Trophoblast cell (in vitro differentiated cells and primary cell): ENCODE measurements around the gene ANKRD16.

Source experiments
- DNase-seq, 2 donors: peaks; one replicate each; pipeline ENCODE4 v3.0.0-alpha.2; 2016
- H2AFZ ChIP-seq: 2 replicates; pipeline ENCODE4 v1.6.1; 2013; ENCODE audit warnings: low read length, moderate library complexity, mild to moderate bottlenecking; ENCODE audit not compliant: insufficient read depth, poor library complexity
- H2AK5ac ChIP-seq: 2 replicates; pipeline ENCODE4 v1.6.1; 2013; ENCODE audit warnings: mild to moderate bottlenecking, low read length
- H2BK120ac ChIP-seq: 2 replicates; pipeline ENCODE4 v1.6.1; 2013; ENCODE audit warnings: low read length, mild to moderate bottlenecking, moderate library complexity; ENCODE audit not compliant: insufficient read depth, poor library complexity
- H2BK12ac ChIP-seq: 2 replicates; pipeline ENCODE4 v1.6.1; 2013; ENCODE audit warnings: mild to moderate bottlenecking, low read length, moderate library complexity
- H2BK5ac ChIP-seq: 2 replicates; pipeline ENCODE4 v1.6.1; 2013; ENCODE audit warnings: low read length, low read depth, moderate library complexity, mild to moderate bottlenecking; ENCODE audit not compliant: poor library complexity
- H3K14ac ChIP-seq: 2 replicates; pipeline ENCODE4 v1.6.1; 2013; ENCODE audit warnings: mild to moderate bottlenecking, low read length
- H3K18ac ChIP-seq: 2 replicates; pipeline ENCODE4 v1.6.1; 2013; ENCODE audit warnings: mild to moderate bottlenecking, low read length
- H3K23ac ChIP-seq: 2 replicates; pipeline ENCODE4 v1.6.1; 2013; ENCODE audit warnings: low read length
- H3K27ac ChIP-seq: 2 replicates; pipeline ENCODE4 v1.5.1; 2013; ENCODE audit warnings: low read depth, mild to moderate bottlenecking, inconsistent platforms, low read length, moderate library complexity
- H3K27me3 ChIP-seq: 2 replicates; pipeline ENCODE4 v1.6.1; 2013; ENCODE audit warnings: inconsistent platforms, mild to moderate bottlenecking, low read length, moderate library complexity; ENCODE audit not compliant: insufficient read depth
- H3K36me3 ChIP-seq, 2 experiments: 1 replicate in 1 of 2; 2 replicates in 1 of 2; pipeline ENCODE4 v1.6.1; 2013; ENCODE audit warnings: low read length in 2 of 2, mild to moderate bottlenecking in 2 of 2, moderate library complexity in 1 of 2; ENCODE audit not compliant: insufficient read depth in 2 of 2, control insufficient read depth in 1 of 2
- H3K4ac ChIP-seq: 2 replicates; pipeline ENCODE4 v1.6.1; 2013; ENCODE audit warnings: low read depth, mild to moderate bottlenecking, low read length, moderate library complexity
- H3K4me1 ChIP-seq, 2 experiments: 1 replicate in 1 of 2; 2 replicates in 1 of 2; pipeline ENCODE4 v1.6.1; 2013; ENCODE audit warnings: low read length in 2 of 2, mild to moderate bottlenecking in 2 of 2, moderate library complexity in 1 of 2; ENCODE audit not compliant: insufficient read depth in 2 of 2, control insufficient read depth in 1 of 2
- H3K4me2 ChIP-seq: 2 replicates; pipeline ENCODE4 v1.6.1; 2013; ENCODE audit warnings: inconsistent platforms, mild to moderate bottlenecking, low read length, moderate library complexity
- H3K4me3 ChIP-seq: 2 replicates; pipeline ENCODE4 v1.5.1; 2013; ENCODE audit warnings: mild to moderate bottlenecking, low read depth, low read length, inconsistent platforms
- H3K79me1 ChIP-seq: one replicate; pipeline ENCODE4 v1.6.1; 2013; ENCODE audit warnings: low read length
- H3K79me2 ChIP-seq: 2 replicates; pipeline ENCODE4 v1.6.1; 2013; ENCODE audit warnings: low read length, mild to moderate bottlenecking; ENCODE audit not compliant: control insufficient read depth, insufficient read depth, poor library complexity
- H3K9ac ChIP-seq: 2 replicates; pipeline ENCODE4 v1.6.1; 2013; ENCODE audit warnings: mild to moderate bottlenecking, low read length
- H3K9me3 ChIP-seq: 2 replicates; pipeline ENCODE4 v1.6.1; 2013; ENCODE audit warnings: low read depth, mild to moderate bottlenecking, control low read depth, inconsistent platforms, low read length; ENCODE audit not compliant: insufficient read depth
- H4K12ac ChIP-seq: 2 replicates; pipeline ENCODE4 v1.6.1; 2013; ENCODE audit warnings: low read depth, mild to moderate bottlenecking, low read length, moderate library complexity
- H4K8ac ChIP-seq: 2 replicates; pipeline ENCODE4 v1.6.1; 2013; ENCODE audit warnings: low read depth, mild to moderate bottlenecking, low read length, moderate library complexity
- H4K91ac ChIP-seq: one replicate; pipeline ENCODE4 v1.6.1; 2013; ENCODE audit warnings: low read depth, mild to moderate bottlenecking, low read length, moderate library complexity
- WGBS: extraction: QIAGEN DNeasy Blood & Tissue Kit; methylation state at CpG from one replicate; pipeline ENCODE4 v1.1.7; 2013; ENCODE audit warnings: missing lambda C conversion rate; ENCODE audit not compliant: insufficient read length, insufficient coverage; ENCODE audit errors: extremely low coverage; 5-methylcytosine and 5-hydroxymethylcytosine counted together

ANKRD16 gene

GRCh38 chr10:5918763-5919162, 29.1 kb upstream of the ANKRD16 start:
- H2BK5ac ChIP-seq: no peak overlapping the region
- H3K4me2 ChIP-seq: no peak overlapping the region
- no peak overlapping the region for H2BK120ac ChIP-seq
- peaks cover 56 to 75% of the 10 kb centered on the region in 2 experiments for H3K36me3 ChIP-seq
- WGBS: no CpG with 5 or more reads among the region's 4 CpGs
- H3K79me1 ChIP-seq: no peaks in the 10 kb centered on the region
- no peak overlapping the region for H2AFZ ChIP-seq
- no peaks in the 10 kb centered on the region for H3K9me3 ChIP-seq
- H3K18ac ChIP-seq: no peak overlapping the region
- H3K4ac ChIP-seq: no peak overlapping the region
- H4K8ac ChIP-seq: no peak overlapping the region
- no peak for DNase-seq
- no peak overlapping the region for H4K12ac ChIP-seq
- no peaks in the 10 kb centered on the region for H3K27me3 ChIP-seq
- no peak overlapping the region for H3K14ac ChIP-seq
- H3K79me2 ChIP-seq: no peaks in the 10 kb centered on the region
- no peak overlapping the region for H2AK5ac ChIP-seq
- H3K23ac ChIP-seq: no peak overlapping the region
- H4K91ac ChIP-seq: no peak overlapping the region
- no peak overlapping the region for H3K9ac ChIP-seq
- no peaks in the 10 kb centered on the region for H3K4me1 ChIP-seq
- H2BK12ac ChIP-seq: no peak overlapping the region
- H3K4me3 ChIP-seq: no peak overlapping the region
- H3K27ac ChIP-seq: no peak overlapping the region

- no CpG with 5 or more reads among the region's 13 CpGs for whole genome bisulfite sequencing
- Histone ChIP-seq H2BK120ac (no peak overlapping the region), H3K23ac (no peak overlapping the region), H4K8ac (no peak overlapping the region), H3K79me2 (no peaks in the 10 kb centered on the region), H2BK5ac (no peak overlapping the region), H3K36me3 (peaks cover 50 to 76% of the 10 kb centered on the region in 2 experiments), H3K27me3 (no peaks in the 10 kb centered on the region), H3K18ac (no peak overlapping the region), H3K79me1 (no peaks in the 10 kb centered on the region), H2AK5ac (no peak overlapping the region), H3K9ac (no peak overlapping the region), H3K9me3 (no peaks in the 10 kb centered on the region), H3K14ac (no peak overlapping the region), H4K12ac (no peak overlapping the region), H2AFZ (no peak overlapping the region), H3K4me2 (no peak overlapping the region), H3K27ac (no peak overlapping the region), H2BK12ac (no peak overlapping the region), H3K4ac (no peak overlapping the region), H3K4me3 (no peak overlapping the region), H3K4me1 (no peaks in the 10 kb centered on the region), H4K91ac (no peak overlapping the region)
- no peak for DNase-seq
Measured at GRCh38 chr10:5917305-5917704, 27.6 kb upstream of the ANKRD16 start.

DNA sequence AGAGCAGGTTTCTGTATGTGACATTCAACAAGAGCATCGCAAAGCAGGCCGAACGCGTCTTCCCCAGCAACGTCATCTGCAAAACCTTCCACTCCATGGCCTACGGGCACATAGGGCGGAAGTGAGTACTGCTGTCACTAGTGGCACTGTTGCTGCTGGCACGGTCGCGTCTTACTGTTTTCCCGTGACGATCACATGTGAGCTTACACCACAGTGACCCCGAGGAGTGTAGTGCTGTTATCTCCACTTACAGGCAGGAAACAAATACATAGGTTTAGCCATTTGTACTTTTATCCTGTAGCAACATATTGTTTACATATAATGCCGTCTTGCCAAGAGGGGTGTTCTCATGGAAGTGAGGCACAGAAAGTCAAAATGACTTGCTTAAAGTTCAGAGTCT, 25.8 kb upstream of the ANKRD16 start:
- Histone ChIP-seq H3K9me3 (no peaks in the 10 kb centered on the region), H4K8ac (no peak overlapping the region), H3K4me1 (no peaks in the 10 kb centered on the region), H4K12ac (no peak overlapping the region), H3K36me3 (peaks cover 55 to 81% of the 10 kb centered on the region in 2 experiments), H4K91ac (no peak overlapping the region), H3K23ac (no peak overlapping the region), H2BK5ac (no peak overlapping the region), H2BK12ac (no peak overlapping the region), H3K4ac (no peak overlapping the region), H3K27ac (no peak overlapping the region), H3K4me2 (no peak overlapping the region), H3K9ac (no peak overlapping the region), H2BK120ac (no peak overlapping the region), H3K79me1 (no peaks in the 10 kb centered on the region), H3K27me3 (no peaks in the 10 kb centered on the region), H3K18ac (no peak overlapping the region), H2AFZ (no peak overlapping the region), H3K4me3 (no peak overlapping the region), H2AK5ac (no peak overlapping the region), H3K14ac (no peak overlapping the region), H3K79me2 (no peaks in the 10 kb centered on the region)
- no CpG with 5 or more reads among the region's 14 CpGs for WGBS
- DNase-seq: no peak

DNA sequence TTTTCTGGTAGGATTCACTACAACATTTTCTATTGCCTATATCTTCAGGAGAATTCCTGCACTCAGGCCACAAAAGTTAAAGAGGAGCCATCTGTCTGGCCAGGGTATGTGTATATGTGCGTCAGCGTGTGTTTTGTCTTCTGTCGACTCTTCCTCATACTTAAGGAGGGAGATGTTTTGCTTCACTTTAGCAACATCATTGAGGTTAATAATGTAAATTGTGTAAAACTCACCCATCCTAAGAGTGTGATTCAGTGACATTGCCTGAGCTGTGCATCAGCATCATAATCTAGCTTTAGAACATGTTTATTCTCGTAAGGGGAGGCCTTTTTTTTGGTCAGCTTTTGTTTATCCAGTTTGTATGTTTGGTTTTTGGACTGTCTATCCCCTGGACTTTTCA, 24.0 kb upstream of the ANKRD16 start:
- no peak overlapping the region for H2AFZ ChIP-seq
- no peak overlapping the region for H3K4ac ChIP-seq
- H3K18ac ChIP-seq: no peak overlapping the region
- no peak overlapping the region for H2BK5ac ChIP-seq
- H3K79me1 ChIP-seq: no peaks in the 10 kb centered on the region
- no peak overlapping the region for H3K14ac ChIP-seq
- no peak overlapping the region for H3K4me2 ChIP-seq
- no peak overlapping the region for H2AK5ac ChIP-seq
- H3K23ac ChIP-seq: no peak overlapping the region
- no peak for DNase-seq
- H3K36me3 ChIP-seq: peaks cover 65 to 85% of the 10 kb centered on the region in 2 experiments
- H4K91ac ChIP-seq: no peak overlapping the region
- H2BK12ac ChIP-seq: no peak overlapping the region
- no peaks in the 10 kb centered on the region for H3K9me3 ChIP-seq
- H2BK120ac ChIP-seq: no peak overlapping the region
- WGBS: no CpG with 5 or more reads among the region's 4 CpGs
- H3K27ac ChIP-seq: no peak overlapping the region
- H3K79me2 ChIP-seq: no peaks in the 10 kb centered on the region
- no peak overlapping the region for H3K4me3 ChIP-seq
- H4K12ac ChIP-seq: no peak overlapping the region
- H3K9ac ChIP-seq: no peak overlapping the region
- H4K8ac ChIP-seq: no peak overlapping the region
- H3K4me1 ChIP-seq: no peaks in the 10 kb centered on the region
- no peaks in the 10 kb centered on the region for H3K27me3 ChIP-seq
